Uterus (tissue), 2 donors: Measurements from ENCODE around the gene DUSP8.

Source experiments
- CTCF ChIP-seq, 4 experiments: fragments of 200-600 bp in 2 of 4; fragments of 450-650 bp in 2 of 4; sonication (generic) in 2 of 4; IDR thresholded peaks; one replicate each; pipeline ENCODE4 v1.5.1; 2016 to 2019; ENCODE audit warnings: antibody characterized with exemption in 4 of 4, mild to moderate bottlenecking in 2 of 4, moderate library complexity in 1 of 4
- POLR2A ChIP-seq, 2 donors: fragments of 450-650 bp; IDR thresholded peaks; one replicate each; pipeline ENCODE4 v1.6.1; 2016; ENCODE audit warnings: antibody characterized with exemption in 2 of 2, mild to moderate bottlenecking in 1 of 2, moderate library complexity in 1 of 2

DNA sequence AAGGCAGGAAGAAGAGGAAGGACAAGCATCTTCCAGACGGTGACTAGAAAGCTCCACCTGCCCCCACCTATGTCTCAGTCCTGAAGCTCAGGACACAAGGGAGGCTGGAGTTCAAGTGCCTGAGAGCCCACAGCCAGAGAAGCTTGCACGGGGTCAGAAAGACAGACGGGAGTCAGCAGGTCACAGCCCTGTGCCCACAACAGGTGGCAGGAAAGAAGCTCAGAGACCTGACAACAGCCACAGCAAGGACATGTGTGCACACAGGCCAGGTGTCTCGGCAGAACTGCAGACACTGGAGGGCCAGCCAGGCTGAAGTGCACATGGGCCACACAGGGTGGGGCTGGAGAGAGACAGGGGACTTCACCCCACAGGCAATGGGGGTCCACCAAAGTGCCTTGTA, 48.3 kb downstream of the DUSP8 start:
- TF ChIP-seq POLR2A (IDR thresholded peaks at IDR 0.05) = no peak
- TF ChIP-seq CTCF (IDR thresholded peaks at IDR 0.05) = no peak
